GM12878 (cell line): ENCODE data around the gene PAGE2.

Source experiments
- EZH2 ChIP-seq: IDR thresholded peaks from 2 replicates; pipeline ENCODE4 v1.6.1; 2012; ENCODE audit warnings: low read depth, mild to moderate bottlenecking, control low read depth, inconsistent platforms, low read length, borderline replicate concordance; ENCODE audit not compliant: control insufficient read depth
- FOXM1 ChIP-seq: IDR thresholded peaks from 2 replicates; pipeline ENCODE4 v1.6.1; 2012; ENCODE audit warnings: low read depth, mild to moderate bottlenecking, inconsistent platforms, low read length, moderate library complexity
- KAT2A ChIP-seq: conservative IDR thresholded peaks from 2 replicates; pipeline ENCODE4 v1.6.1; 2011; ENCODE audit warnings: low read depth, low read length; ENCODE audit not compliant: control insufficient read depth
- POLR2A ChIP-seq: IDR thresholded peaks from 2 replicates; pipeline ENCODE4 v1.6.1; 2011; ENCODE audit warnings: low read depth, mild to moderate bottlenecking, low read length
- TF ChIP-seq, protein P1 (sequence below), 3 experiments: IDR thresholded peaks in 2 of 3; conservative IDR thresholded peaks in 1 of 3; 2 replicates each; pipeline ENCODE4 v1.5.1; 2011; ENCODE audit warnings: low read depth in 3 of 3, low read length in 3 of 3, mild to moderate bottlenecking in 3 of 3, control low read depth in 2 of 3, moderate library complexity in 2 of 3, inconsistent platforms in 1 of 3, mixed read lengths in 1 of 3; ENCODE audit not compliant: control insufficient read depth in 2 of 3, insufficient read depth in 1 of 3; ENCODE audit errors: extremely low read depth in 1 of 3

DNA sequence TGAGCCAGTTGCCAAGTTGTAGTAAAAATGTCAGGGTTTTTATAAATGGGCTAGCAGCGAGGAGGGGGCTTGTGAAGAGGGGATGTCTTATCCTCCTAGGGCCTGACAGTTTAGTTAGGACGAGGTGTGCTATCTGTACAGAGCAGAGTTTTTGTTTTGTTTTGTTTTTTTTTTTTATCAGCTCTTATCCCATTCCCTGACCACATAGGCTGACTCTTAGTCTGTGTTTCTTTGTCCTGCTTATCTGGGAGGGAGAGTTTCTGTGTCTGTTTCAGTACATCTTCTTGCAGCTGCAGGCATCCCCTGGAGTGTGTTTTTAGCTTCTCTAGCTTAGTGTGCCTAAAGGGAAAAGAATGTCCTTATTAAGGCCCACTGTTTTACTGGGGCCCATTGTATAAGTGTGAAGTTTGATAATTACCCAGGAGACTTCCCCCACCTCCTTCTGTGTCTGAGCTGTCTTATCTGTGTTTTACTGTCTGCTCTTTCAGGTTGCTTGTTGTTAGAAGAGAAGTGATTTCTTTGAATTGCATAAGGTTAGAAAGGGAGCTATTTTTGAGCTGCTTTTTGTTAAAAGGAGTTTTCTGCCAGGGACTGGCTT is 32.0 kb downstream of the PAGE2 start:
- TF ChIP-seq, protein P1, sequence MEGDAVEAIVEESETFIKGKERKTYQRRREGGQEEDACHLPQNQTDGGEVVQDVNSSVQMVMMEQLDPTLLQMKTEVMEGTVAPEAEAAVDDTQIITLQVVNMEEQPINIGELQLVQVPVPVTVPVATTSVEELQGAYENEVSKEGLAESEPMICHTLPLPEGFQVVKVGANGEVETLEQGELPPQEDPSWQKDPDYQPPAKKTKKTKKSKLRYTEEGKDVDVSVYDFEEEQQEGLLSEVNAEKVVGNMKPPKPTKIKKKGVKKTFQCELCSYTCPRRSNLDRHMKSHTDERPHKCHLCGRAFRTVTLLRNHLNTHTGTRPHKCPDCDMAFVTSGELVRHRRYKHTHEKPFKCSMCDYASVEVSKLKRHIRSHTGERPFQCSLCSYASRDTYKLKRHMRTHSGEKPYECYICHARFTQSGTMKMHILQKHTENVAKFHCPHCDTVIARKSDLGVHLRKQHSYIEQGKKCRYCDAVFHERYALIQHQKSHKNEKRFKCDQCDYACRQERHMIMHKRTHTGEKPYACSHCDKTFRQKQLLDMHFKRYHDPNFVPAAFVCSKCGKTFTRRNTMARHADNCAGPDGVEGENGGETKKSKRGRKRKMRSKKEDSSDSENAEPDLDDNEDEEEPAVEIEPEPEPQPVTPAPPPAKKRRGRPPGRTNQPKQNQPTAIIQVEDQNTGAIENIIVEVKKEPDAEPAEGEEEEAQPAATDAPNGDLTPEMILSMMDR (IDR thresholded peaks at IDR 0.05 in 2 of 3, conservative IDR thresholded peaks at IDR 0.05 in 1 of 3; ENCODE audit: control insufficient read depth in 2 of 3, extremely low read depth in 1 of 3, insufficient read depth in 1 of 3, low read depth in 3 of 3, low read length in 3 of 3): no peak
- TF ChIP-seq EZH2 (no peak), KAT2A (no peak), FOXM1 (no peak), POLR2A (no peak)
